Fibroblast of skin of right biceps (primary cell): Measurements from ENCODE around the gene LIPA.
"Not testable (repeated sequence)": the region's sequence is repeated elsewhere in the genome, so short reads cannot be mapped to it uniquely, and the experiment has no call there.

ENCODE experiments used
- DNase-seq: peaks from one replicate; pipeline ENCODE4 v3.0.0-alpha.2; 2013

LIPA gene

GRCh38 chr10:89207181-89207800 lies 44.3 kb downstream of the LIPA start, which contains the start of gene CH25H:
CH25H (minus strand) TSS chr10:89207317; CDS start chr10:89207292, 25 bp downstream.
- peak; percentile 91 for DNase-seq

- peak; percentile 59 for DNase-seq
Measured at GRCh38 chr10:89206402-89207180, 45.0 kb downstream of the LIPA start.

GRCh38 chr10:89204621-89205185 lies 46.9 kb downstream of the LIPA start:
- peak; percentile 75 for DNase-seq

GRCh38 chr10:89203237-89203636 lies 48.3 kb downstream of the LIPA start:
- DNase-seq: peak; percentile 59

GRCh38 chr10:89202033-89202425 lies 49.5 kb downstream of the LIPA start:
- no peak for DNase-seq

- DNase-seq: no peak
Measured at GRCh38 chr10:89201345-89202032, 50.1 kb downstream of the LIPA start.

- DNase-seq: no peak
Measured at GRCh38 chr10:89197473-89197872, 54.1 kb downstream of the LIPA start.

GRCh38 chr10:89191301-89191700 lies 60.3 kb downstream of the LIPA start:
- DNase-seq: not testable (repeated sequence)

GRCh38 chr10:89189211-89189734 lies 62.3 kb downstream of the LIPA start:
- no peak for DNase-seq

- no peak for DNase-seq
Measured at GRCh38 chr10:89185658-89186057, 65.9 kb downstream of the LIPA start.

- no peak for DNase-seq
Measured at GRCh38 chr10:89184638-89185037, 66.9 kb downstream of the LIPA start.

GRCh38 chr10:89183571-89183970 lies 68.0 kb downstream of the LIPA start:
- DNase-seq: peak; percentile 73

GRCh38 chr10:89182894-89183293 lies 68.7 kb downstream of the LIPA start:
- DNase-seq: no peak

- DNase-seq: peak; percentile 58
Measured at GRCh38 chr10:89175816-89176215, 75.8 kb downstream of the LIPA start.

GRCh38 chr10:89173075-89173474 lies 78.5 kb downstream of the LIPA start:
- DNase-seq: peak; percentile 31

GRCh38 chr10:89171996-89172395 lies 79.6 kb downstream of the LIPA start:
- peak; percentile 73 for DNase-seq

GRCh38 chr10:89171263-89171872 lies 80.2 kb downstream of the LIPA start:
- peak; percentile 66 for DNase-seq

GRCh38 chr10:89168354-89168900 lies 83.1 kb downstream of the LIPA start:
- DNase-seq: not testable (repeated sequence)

- DNase-seq: no peak
Measured at GRCh38 chr10:89167915-89168314, 83.7 kb downstream of the LIPA start.

- peak; percentile 72 for DNase-seq
Measured at GRCh38 chr10:89165923-89166322, 85.7 kb downstream of the LIPA start.

GRCh38 chr10:89164920-89165319 lies 86.7 kb downstream of the LIPA start:
- DNase-seq: no peak

- no peak for DNase-seq
Measured at GRCh38 chr10:89164080-89164479, 87.5 kb downstream of the LIPA start.
